ENCODE results near the gene IRS2.

Gene IRS2

GRCh38 chr13:109718726-109719125 lies 67.7 kb downstream of the IRS2 start:
- H3K4me3 ChIP-seq (ENCODE audit: low read depth, low read length): no peak overlapping the region
- DNase-seq (ENCODE audit: low read depth): no peak
- no peak for TF ChIP-seq CTCF (conservative IDR thresholded peaks at IDR 0.05; ENCODE audit: low read depth, low read length)

- H3K4me3 ChIP-seq (ENCODE audit: low read depth, low read length): no peak overlapping the region
Measured at GRCh38 chr13:109717686-109718085, 68.7 kb downstream of the IRS2 start.

GRCh38 chr13:109715902-109716301 lies 70.5 kb downstream of the IRS2 start:
- peak; percentile 35 for TF ChIP-seq CTCF (conservative IDR thresholded peaks at IDR 0.05; ENCODE audit: low read depth, low read length)
- peak; percentile 88 for DNase-seq (ENCODE audit: low read depth)

More at GRCh38 chr13:109717686-109718085, 68.7 kb downstream of the IRS2 start:
- TF ChIP-seq CTCF (conservative IDR thresholded peaks at IDR 0.05; ENCODE audit: low read depth, low read length): no peak
- DNase-seq (ENCODE audit: low read depth): no peak

GRCh38 chr13:109713681-109714080 lies 72.7 kb downstream of the IRS2 start:
- DNase-seq (ENCODE audit: low read depth): no peak
- TF ChIP-seq CTCF (conservative IDR thresholded peaks at IDR 0.05; ENCODE audit: low read depth, low read length): no peak
- no peak overlapping the region for H3K4me3 ChIP-seq (ENCODE audit: low read depth, low read length)

More at GRCh38 chr13:109715902-109716301, 70.5 kb downstream of the IRS2 start:
- H3K4me3 ChIP-seq (ENCODE audit: low read depth, low read length): no peak overlapping the region

- no peak for TF ChIP-seq CTCF (conservative IDR thresholded peaks at IDR 0.05; ENCODE audit: low read depth, low read length)
- DNase-seq (ENCODE audit: low read depth): no peak
- H3K4me3 ChIP-seq (ENCODE audit: low read depth, low read length): no peak overlapping the region
Measured at GRCh38 chr13:109712124-109712722, 74.2 kb downstream of the IRS2 start.

GRCh38 chr13:109707742-109708617 lies 78.4 kb downstream of the IRS2 start:
- H3K4me3 ChIP-seq (ENCODE audit: low read depth, low read length): no peak overlapping the region
- no peak for DNase-seq (ENCODE audit: low read depth)
- TF ChIP-seq CTCF (conservative IDR thresholded peaks at IDR 0.05; ENCODE audit: low read depth, low read length): no peak
